Immature natural killer cell (primary cell): ENCODE measurements around the gene ACBD6. TPM values are rescaled to one million over a fixed set of nuclear protein-coding genes. Genes with fewer than 3 reads are reported as not detected.
A peak's percentile ranks its signal among the peaks of the same experiment; 100 is the strongest.

ENCODE experiments used
- DNase-seq, 3 donors: peaks; one replicate each; pipeline ENCODE4 v3.0.0; 2022; ENCODE audit warnings: mixed read lengths in 1 of 3
- H3K27ac Mint-ChIP-seq, 6 donors: one replicate each; pipeline ENCODE4 v1.8.0; 2020; ENCODE audit warnings: mixed read lengths in 6 of 6, mild to moderate bottlenecking in 5 of 6, inconsistent platforms in 4 of 6, moderate library complexity in 3 of 6
- H3K27me3 Mint-ChIP-seq, 3 donors: one replicate each; pipeline ENCODE4 v1.8.0; 2020 to 2021; ENCODE audit warnings: low read depth in 3 of 3, mild to moderate bottlenecking in 3 of 3, mixed read lengths in 3 of 3, moderate library complexity in 3 of 3, inconsistent platforms in 1 of 3
- H3K36me3 Mint-ChIP-seq, 3 donors: one replicate each; pipeline ENCODE4 v1.8.0; 2020; ENCODE audit warnings: mixed read lengths in 3 of 3, inconsistent platforms in 2 of 3, mild to moderate bottlenecking in 2 of 3
- H3K4me1 Mint-ChIP-seq, 2 donors: one replicate each; pipeline ENCODE4 v1.8.0; 2020; ENCODE audit warnings: inconsistent platforms in 2 of 2, mild to moderate bottlenecking in 2 of 2, mixed read lengths in 2 of 2, moderate library complexity in 1 of 2
- H3K4me3 Mint-ChIP-seq, 5 donors: one replicate each; pipeline ENCODE4 v1.8.0; 2020; ENCODE audit warnings: mild to moderate bottlenecking in 5 of 5, mixed read lengths in 5 of 5, inconsistent platforms in 3 of 5, moderate library complexity in 3 of 5
- H3K9me3 Mint-ChIP-seq, 6 donors: one replicate each; pipeline ENCODE4 v1.8.0; 2020; ENCODE audit warnings: mild to moderate bottlenecking in 6 of 6, mixed read lengths in 6 of 6, inconsistent platforms in 4 of 6, moderate library complexity in 3 of 6
- polyA plus RNA-seq, 3 donors: library from polyadenylated mRNA; unstranded; fragments of 300-500 nt; fragmentation: Illumina TruSeq; gene quantifications; one replicate each; pipeline ENCODE4 v1.2.3, GENCODE V29; 2021

Gene ACBD6
- polyA plus RNA-seq, 3 donors from 2014 or later, result 30.5 to 39.2 (median 38.1) TPM

DNA sequence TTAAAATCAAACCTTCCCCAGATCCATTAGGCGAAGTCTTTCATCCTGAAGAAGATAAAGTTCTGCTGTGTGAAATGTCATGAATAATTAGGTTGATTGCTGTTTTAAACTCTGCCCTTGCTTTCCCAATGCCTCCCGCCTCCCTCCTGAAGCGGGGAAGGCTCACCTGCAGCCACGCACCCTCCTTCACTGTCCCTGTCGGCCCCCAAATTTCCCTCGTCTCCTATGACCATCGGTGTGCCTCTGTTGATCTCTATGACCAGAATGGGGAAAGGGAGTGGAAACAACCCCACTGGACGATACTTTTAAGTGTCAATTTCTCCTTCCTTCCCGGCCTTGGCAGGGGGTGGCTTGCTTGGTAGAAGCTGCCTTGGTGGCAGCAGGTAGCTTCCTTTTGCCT, 237.2 kb downstream of the ACBD6 start:
- Mint-ChIP-seq H3K9me3 (no peaks in the 10 kb centered on the region), H3K4me1 (no peaks in the 10 kb centered on the region), H3K4me3 (no peak overlapping the region), H3K36me3 (no peaks in the 10 kb centered on the region), H3K27me3 (peaks cover 0 to 5% (median 1%) of the 10 kb centered on the region in 3 donors), H3K27ac (no peak overlapping the region)
- no peak for DNase-seq

DNA sequence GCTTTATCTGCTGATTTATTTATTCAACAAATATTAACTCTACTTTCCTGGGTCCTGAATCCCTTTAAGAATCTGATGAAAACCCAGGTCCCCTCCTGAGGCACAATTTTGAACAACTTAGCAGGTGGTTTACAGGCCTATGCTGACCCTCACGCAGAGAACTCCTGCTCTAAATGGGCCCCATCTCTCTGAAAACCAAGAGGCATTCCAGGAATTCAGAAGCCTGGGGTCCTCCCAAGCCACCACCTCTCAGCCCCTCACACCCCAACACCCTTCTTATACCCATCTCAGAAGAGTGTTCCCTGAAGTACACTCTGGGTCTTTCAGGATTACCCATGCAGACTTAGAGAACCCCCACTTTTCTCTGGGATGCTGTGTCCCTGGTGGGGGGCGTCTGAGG, 237.8 kb downstream of the ACBD6 start:
- H3K27me3 Mint-ChIP-seq, result peaks cover 0 to 6% (median 4%) of the 10 kb centered on the region in 3 donors
- no peak for DNase-seq
- H3K27ac Mint-ChIP-seq, result no peak overlapping the region
- H3K4me3 Mint-ChIP-seq, result no peak overlapping the region
- no peaks in the 10 kb centered on the region for H3K4me1 Mint-ChIP-seq
- no peaks in the 10 kb centered on the region for H3K36me3 Mint-ChIP-seq
- no peaks in the 10 kb centered on the region for H3K9me3 Mint-ChIP-seq

DNA sequence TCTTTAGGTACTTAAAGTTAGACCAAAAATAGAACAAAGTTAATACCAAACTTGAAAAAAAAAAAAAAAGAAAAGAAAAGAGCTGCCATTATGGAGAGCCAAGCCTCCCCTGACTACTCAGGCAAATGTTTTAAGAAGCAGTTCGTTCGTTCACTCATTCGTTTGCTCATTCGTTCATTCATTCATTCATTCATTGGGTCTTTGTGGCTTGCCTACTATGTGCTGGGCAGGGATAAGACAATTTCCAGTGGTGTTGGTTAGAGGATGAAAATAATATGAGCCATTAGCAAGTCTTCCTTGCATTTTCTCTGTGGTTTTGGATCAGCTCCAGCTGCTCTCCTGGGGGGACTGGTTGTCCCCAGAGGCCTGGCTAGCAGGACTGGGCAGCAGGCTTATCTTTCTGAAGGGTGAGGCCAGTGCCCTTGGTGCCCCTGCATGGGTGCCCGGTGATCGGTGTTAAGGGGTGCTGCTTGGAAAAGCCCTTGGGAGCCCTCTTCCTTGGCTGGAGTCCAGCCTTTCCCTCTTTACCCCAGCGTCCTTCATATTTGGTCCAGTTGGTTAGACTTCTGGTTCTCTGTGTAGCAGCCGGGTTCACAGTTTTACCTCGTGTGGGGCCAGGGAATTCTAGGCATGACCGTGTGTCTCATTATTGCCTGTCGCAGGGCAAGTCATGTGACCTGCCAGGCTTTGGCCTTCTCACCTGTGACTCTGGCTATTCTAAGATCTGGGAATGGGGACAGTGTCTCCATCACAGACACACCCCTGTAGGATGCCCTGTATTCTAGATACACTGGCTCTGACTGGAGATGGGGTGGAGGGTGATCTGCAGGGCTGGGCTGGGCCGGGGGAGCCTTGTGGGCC, 239.5 kb downstream of the ACBD6 start:
- no peak for DNase-seq
- H3K9me3 Mint-ChIP-seq, result no peaks in the 10 kb centered on the region
- H3K27ac Mint-ChIP-seq, result no peak overlapping the region
- H3K4me1 Mint-ChIP-seq, result no peaks in the 10 kb centered on the region
- no peaks in the 10 kb centered on the region for H3K36me3 Mint-ChIP-seq
- no peak overlapping the region for H3K4me3 Mint-ChIP-seq
- peaks cover 0 to 12% (median 9%) of the 10 kb centered on the region in 3 donors for H3K27me3 Mint-ChIP-seq

DNA sequence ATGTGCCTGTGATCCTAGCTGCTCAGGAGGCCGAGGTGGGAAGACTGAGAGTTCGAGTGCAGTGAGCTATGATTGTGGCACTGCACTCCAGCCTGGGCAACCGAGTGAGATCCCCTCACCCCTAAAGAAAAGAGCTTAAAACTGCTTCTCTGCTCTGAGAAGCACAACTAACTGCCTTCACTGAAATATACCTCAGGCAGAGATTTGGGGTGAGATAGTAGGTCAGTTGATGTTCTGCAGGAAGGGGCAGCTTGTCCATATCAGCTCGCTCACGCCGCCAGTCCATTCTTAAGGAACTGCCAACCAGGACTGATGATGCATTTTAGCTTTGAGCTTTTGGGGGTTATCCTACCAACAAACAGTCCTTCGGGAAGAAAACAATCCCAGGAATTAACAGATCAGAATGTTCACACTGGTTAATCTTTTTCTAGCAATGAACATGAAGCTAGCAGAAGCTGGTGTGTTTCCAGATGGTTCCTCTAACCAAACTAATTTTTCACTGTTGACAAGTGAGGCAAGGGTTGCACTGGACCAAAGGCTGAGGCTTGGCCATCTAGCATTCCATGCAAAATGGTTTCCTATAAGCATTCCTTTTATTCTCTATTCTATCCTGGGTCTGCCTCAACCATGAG, 240.7 kb downstream of the ACBD6 start:
- no peak for DNase-seq
- Mint-ChIP-seq H3K27ac (peak overlapping the region in 1 of 6 donors; percentile 25), H3K4me3 (no peak overlapping the region)

DNA sequence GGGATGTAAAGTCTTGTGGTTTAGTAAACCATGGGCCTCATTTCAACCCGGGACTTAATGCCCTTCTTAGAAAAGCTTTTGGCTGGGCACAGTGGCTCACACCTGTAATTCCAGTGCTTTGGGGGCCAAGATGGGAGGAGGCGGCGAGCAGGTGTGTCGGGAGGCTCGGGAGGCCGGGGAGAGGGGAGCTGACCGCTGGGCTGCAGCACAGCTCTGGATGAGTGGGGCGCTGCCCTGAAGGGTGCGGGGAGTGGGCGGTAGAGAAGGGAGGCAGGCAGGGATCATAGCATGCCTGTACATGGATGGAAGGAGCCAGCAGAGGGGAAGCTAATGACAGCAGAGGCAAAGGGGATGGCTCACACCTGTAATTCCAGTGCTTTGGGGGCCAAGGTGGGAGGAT, 241.3 kb downstream of the ACBD6 start:
- peak overlapping the region in 1 of 6 donors; percentile 25 for H3K27ac Mint-ChIP-seq
- no peaks in the 10 kb centered on the region for H3K36me3 Mint-ChIP-seq

More for the DNA sequence above, 240.7 kb downstream of the ACBD6 start:
- Mint-ChIP-seq H3K9me3 (no peaks in the 10 kb centered on the region), H3K36me3 (no peaks in the 10 kb centered on the region), H3K4me1 (no peaks in the 10 kb centered on the region), H3K27me3 (peaks cover 0 to 14% (median 12%) of the 10 kb centered on the region in 3 donors)

DNA sequence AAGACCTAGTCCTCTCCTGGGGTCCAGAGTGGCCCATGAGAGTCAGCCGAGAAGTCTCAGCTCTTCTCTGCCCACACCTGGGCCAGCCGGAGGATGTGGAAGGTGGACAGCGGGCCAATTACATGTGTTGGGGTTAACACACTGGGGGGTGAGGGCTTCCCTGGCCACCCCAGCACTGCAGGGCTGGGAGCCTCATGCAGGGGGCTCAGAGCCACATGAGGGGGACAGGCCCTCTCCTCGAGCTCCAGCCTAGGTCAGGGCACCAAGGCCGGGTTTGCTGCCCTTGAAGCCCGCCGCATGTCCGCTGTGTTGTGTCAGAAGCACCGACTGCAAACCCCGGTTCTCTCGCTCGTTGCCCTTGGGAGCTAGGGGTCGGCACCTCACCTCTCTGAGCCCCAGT, 241.8 kb downstream of the ACBD6 start:
- no peak for DNase-seq
- Mint-ChIP-seq H3K36me3 (no peaks in the 10 kb centered on the region), H3K9me3 (no peaks in the 10 kb centered on the region), H3K4me1 (no peaks in the 10 kb centered on the region), H3K27ac (no peak overlapping the region), H3K27me3 (peaks cover 2 to 14% (median 14%) of the 10 kb centered on the region in 3 donors), H3K4me3 (no peak overlapping the region)

More for the DNA sequence above, 241.3 kb downstream of the ACBD6 start:
- H3K9me3 Mint-ChIP-seq, result no peaks in the 10 kb centered on the region
- peaks cover 2 to 14% (median 12%) of the 10 kb centered on the region in 3 donors for H3K27me3 Mint-ChIP-seq
- H3K4me3 Mint-ChIP-seq, result no peak overlapping the region
- no peak for DNase-seq
- no peaks in the 10 kb centered on the region for H3K4me1 Mint-ChIP-seq

DNA sequence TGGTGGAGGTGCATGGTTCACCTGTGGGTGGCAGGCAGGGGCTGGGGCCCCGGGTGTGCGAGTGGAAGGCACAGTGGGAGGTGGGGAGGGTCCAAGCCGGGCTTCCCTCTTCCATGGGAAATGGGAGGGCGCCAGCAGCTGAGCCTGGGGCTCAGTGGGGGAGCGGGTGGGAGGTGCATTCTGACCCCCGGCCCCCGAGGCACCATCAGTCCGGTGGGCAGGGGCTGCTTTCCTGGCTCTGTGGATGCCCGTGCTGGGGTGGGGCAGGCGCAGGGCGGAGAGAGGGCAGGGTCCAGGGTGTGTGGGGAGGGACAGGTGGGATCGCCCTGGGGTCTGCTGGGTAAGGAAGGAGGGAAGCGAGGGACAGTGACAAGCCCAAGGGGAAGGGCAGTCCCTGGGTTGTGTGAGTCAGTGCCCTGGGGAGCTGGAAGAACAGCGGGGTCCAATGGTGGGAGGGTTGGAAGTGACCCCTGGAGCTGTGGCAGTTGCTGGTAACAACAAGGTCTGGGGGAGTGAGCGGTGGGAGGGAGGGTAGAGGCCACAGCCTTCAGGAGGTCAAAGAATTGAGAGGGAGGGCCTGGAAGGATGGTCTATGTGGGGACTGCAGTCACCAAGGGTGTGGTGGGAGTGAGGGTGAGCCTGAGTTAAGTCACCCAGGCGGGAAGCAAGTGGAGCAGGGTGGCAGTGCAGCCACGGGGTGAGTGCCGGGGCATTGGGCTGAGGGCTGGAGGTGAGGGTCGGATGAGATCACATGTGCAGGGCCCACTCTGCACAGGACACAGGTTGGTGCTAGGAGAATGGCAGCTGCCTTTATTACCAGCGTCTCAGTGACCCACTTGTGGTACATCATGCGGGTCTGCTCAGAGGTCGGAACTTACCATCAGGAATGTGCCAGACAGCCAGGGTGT, 242.7 kb downstream of the ACBD6 start:
- no peaks in the 10 kb centered on the region for H3K36me3 Mint-ChIP-seq
- peaks cover 2 to 16% (median 14%) of the 10 kb centered on the region in 3 donors for H3K27me3 Mint-ChIP-seq

DNA sequence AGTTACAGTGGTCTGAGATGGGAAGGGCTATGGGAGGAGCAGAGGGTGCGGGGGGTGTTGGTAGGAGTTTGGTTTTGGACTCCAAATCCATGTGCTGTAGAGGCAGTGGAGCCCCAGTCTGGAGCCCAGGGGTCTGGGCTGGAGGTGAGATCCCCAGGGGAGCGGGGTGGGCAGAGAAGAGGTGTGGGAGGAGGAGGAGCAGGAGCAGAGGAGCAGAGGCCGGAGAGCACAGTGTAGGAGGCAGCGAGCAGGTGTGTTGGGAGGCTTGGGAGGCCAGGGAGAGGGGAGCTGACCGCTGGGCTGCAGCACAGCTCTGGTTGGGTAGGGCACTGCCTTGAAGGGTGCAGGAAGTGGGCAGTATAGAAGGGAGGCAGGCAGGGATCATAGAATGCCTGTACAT, 243.4 kb downstream of the ACBD6 start:
- H3K9me3 Mint-ChIP-seq, result no peaks in the 10 kb centered on the region
- H3K27me3 Mint-ChIP-seq, result peaks cover 2 to 18% (median 14%) of the 10 kb centered on the region in 3 donors
- no peak overlapping the region for H3K27ac Mint-ChIP-seq
- H3K4me3 Mint-ChIP-seq, result no peak overlapping the region
- H3K36me3 Mint-ChIP-seq, result no peaks in the 10 kb centered on the region
- no peak for DNase-seq
- no peaks in the 10 kb centered on the region for H3K4me1 Mint-ChIP-seq

More for the DNA sequence above, 242.7 kb downstream of the ACBD6 start:
- no peak for DNase-seq
- H3K4me3 Mint-ChIP-seq, result no peak overlapping the region
- no peaks in the 10 kb centered on the region for H3K9me3 Mint-ChIP-seq
- peak overlapping the region in 1 of 6 donors; percentile 45 for H3K27ac Mint-ChIP-seq
- no peaks in the 10 kb centered on the region for H3K4me1 Mint-ChIP-seq

DNA sequence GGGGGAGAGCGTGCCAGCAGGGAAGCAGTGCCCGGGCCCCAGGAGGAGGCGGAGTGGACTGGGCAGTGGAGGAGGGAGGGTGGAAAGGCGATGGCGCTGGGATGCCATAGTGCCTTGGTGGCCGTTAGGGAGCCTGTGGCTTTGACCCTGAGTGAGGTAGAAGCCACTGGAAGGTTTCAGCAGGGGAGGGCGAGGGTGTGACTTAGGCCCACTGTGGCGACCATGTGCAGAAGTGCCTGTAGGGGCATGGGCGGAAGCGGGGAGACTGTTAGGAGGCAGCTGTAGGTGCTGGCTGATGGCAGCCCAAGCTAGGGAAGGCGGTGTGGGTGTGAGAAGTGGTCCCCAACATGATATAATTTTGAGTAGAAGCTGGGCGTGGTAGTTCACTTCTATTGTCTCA, 244.1 kb downstream of the ACBD6 start:
- Mint-ChIP-seq H3K36me3 (no peaks in the 10 kb centered on the region), H3K9me3 (no peaks in the 10 kb centered on the region), H3K27ac (no peak overlapping the region), H3K4me1 (no peaks in the 10 kb centered on the region), H3K27me3 (peaks cover 2 to 18% (median 14%) of the 10 kb centered on the region in 3 donors), H3K4me3 (no peak overlapping the region)
- DNase-seq, result no peak

DNA sequence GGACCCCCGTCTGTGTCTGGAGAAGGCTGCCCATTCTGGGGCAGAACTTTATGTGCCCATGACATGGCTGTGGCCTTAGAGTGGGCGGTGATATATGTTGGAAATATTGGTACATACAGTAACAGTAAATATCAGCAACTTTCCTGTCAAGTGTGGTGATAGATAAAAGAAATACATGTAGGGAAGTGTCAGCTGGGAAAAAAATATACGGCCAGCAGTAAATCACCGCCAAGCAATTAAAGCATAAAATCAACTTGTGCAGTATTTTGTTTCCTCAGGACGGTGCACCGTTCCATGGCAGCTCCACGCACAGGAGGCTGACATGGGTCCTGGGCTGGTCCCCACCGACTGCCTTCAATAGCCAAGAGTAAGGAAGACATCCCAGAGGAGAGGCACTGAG, 244.9 kb downstream of the ACBD6 start:
- no peak overlapping the region for H3K27ac Mint-ChIP-seq
- no peaks in the 10 kb centered on the region for H3K9me3 Mint-ChIP-seq
- no peaks in the 10 kb centered on the region for H3K4me1 Mint-ChIP-seq
- no peaks in the 10 kb centered on the region for H3K36me3 Mint-ChIP-seq
- DNase-seq, result no peak
- H3K27me3 Mint-ChIP-seq, result peaks cover 2 to 19% (median 14%) of the 10 kb centered on the region in 3 donors
- no peak overlapping the region for H3K4me3 Mint-ChIP-seq

DNA sequence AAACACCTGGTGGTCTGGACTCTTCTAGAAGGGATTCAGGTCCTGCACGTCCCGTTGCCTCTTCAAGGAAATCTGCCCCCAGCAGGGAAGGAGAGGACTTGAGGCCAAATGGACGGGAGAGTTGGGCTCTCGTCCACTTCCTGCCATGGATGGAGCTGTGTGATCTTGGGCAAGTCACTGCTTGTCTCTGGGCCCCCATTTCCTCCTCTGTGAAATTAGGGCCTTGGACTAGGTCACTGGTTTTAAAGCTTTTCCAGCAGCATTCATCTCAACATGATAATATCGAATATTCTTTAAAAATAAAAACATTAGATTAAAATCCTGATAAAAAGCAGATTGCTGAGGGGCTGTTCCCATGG, 245.4 kb downstream of the ACBD6 start:
- no peak overlapping the region for H3K4me3 Mint-ChIP-seq
- no peak overlapping the region for H3K27ac Mint-ChIP-seq
- peaks cover 2 to 21% (median 14%) of the 10 kb centered on the region in 3 donors for H3K27me3 Mint-ChIP-seq

DNA sequence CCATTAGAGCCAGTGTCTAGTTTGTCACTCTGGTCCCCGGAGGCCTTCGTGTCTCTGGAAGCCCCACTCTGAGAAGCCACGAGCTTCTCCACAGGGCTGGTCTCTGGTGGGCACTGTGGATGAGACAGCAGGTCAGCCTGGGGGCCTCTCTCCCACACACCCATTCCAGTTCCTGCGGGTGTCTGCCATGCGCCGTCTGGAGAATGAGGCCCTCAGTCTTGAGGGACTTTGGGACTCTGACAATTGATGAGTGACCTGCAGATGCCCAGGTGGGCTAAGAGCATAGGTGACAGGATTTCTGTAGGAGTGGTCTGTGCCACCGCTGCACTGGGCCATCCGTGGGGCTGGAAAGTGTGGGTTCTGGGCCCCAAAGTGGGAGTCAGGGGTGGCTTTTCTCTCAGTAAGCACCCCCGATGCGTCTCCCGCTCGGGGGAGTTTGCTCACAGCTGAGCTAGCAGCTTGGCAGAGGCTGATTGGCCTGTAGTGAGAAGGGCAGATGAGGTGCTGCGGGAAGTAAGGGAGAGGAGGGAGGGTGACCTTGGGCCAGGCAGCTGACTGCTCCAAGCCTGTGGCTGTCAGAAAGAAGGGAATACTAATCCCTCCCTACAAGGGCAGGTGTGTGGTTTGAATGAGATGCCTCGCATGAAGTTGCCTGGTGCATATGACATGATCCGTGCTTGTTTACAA, 245.9 kb downstream of the ACBD6 start:
- Mint-ChIP-seq H3K27me3 (peaks cover 2 to 21% (median 17%) of the 10 kb centered on the region in 3 donors), H3K4me3 (no peak overlapping the region), H3K4me1 (no peaks in the 10 kb centered on the region), H3K9me3 (no peaks in the 10 kb centered on the region), H3K36me3 (no peaks in the 10 kb centered on the region), H3K27ac (no peak overlapping the region)
- DNase-seq, result no peak

More for the DNA sequence above, 245.4 kb downstream of the ACBD6 start:
- no peaks in the 10 kb centered on the region for H3K4me1 Mint-ChIP-seq
- no peaks in the 10 kb centered on the region for H3K9me3 Mint-ChIP-seq
- H3K36me3 Mint-ChIP-seq, result no peaks in the 10 kb centered on the region
- DNase-seq, result no peak
